Psoas muscle (tissue), 8 donors: ENCODE data around the gene HYPK. TPM values are rescaled to one million over a fixed set of nuclear protein-coding genes. Genes with fewer than 3 reads are reported as not detected.

ENCODE experiments used
- ATAC-seq, 4 donors: fragments of 200-7000 bp; cut with Tn5 transposase; one replicate each; pipeline ENCODE4 v1.9.1; 2020; ENCODE audit warnings: moderate library complexity in 3 of 4, mild to moderate bottlenecking in 2 of 4
- DNase-seq, 2 donors: peaks; one replicate each; pipeline ENCODE4 v3.0.0-alpha.2; 2020
- H3K27ac ChIP-seq: fragments of 200-600 bp; one replicate; pipeline ENCODE4 v1.8.0; 2022
- H3K27me3 ChIP-seq, 3 donors: fragments of 200-600 bp in 1 of 3; one replicate each; pipeline versions ENCODE4 v1.6.1 to v1.8.0; 2013 to 2022; ENCODE audit warnings: low read length in 2 of 3, mild to moderate bottlenecking in 2 of 3, moderate library complexity in 1 of 3; ENCODE audit not compliant: insufficient read depth in 3 of 3
- H3K36me3 ChIP-seq, 2 donors: fragments of 200-600 bp in 1 of 2; one replicate each; pipeline versions ENCODE4 v1.6.1 to v1.8.0; 2013 to 2022; ENCODE audit warnings: low read depth in 1 of 2, mild to moderate bottlenecking in 1 of 2, moderate library complexity in 1 of 2; ENCODE audit not compliant: insufficient read depth in 1 of 2
- H3K4me1 ChIP-seq: fragments of 200-600 bp; one replicate; pipeline ENCODE4 v1.8.0; 2022
- H3K4me3 ChIP-seq: fragments of 200-600 bp; one replicate; pipeline ENCODE4 v1.8.0; 2022; ENCODE audit warnings: mild to moderate bottlenecking
- H3K9me3 ChIP-seq: fragments of 200-600 bp; one replicate; pipeline ENCODE4 v1.8.0; 2022
- CTCF ChIP-seq: fragments of 200-600 bp; IDR thresholded peaks from one replicate; pipeline ENCODE4 v1.8.0; 2022; ENCODE audit warnings: antibody characterized with exemption
- WGBS, 3 donors: extraction: QIAGEN DNeasy Blood & Tissue Kit; methylation state at CpG; one replicate each; pipeline versions ENCODE4 v1.1.6 to v1.1.7; 2013; 5-methylcytosine and 5-hydroxymethylcytosine counted together
- intact Hi-C, 2 donors: fragments of 100-400 bp; cut with DNase I; formaldehyde crosslinking; loops; one replicate each; pipeline versions ENCODE4 v1.11.0 to v1.14.2; 2022
- polyA plus RNA-seq, 3 donors: library from polyadenylated mRNA; stranded (reverse); fragments of 200-250 nt; gene quantifications; one replicate each; pipeline ENCODE4 v1.2.3, GENCODE V29; 2013
- total RNA-seq, 4 donors: library from RNA; stranded (reverse); fragmentation: NEBNext Ultra II Directional in 2 of 4; extraction: Animal tissue kit (Norgen Biotek cat#: 25700) in 2 of 4; gene quantifications; one replicate each; pipeline versions ENCODE4 v1.2.1 to v1.2.4, GENCODE V29; 2021 to 2023
- donor health status: healthy with polysubstance abuse.
- donor health status: DM: no; HTN: no; CAD: no; lungs with moderate emphysema.
- donor health status: Bipolar disorder and iron deficiency.
- donor health status: healthy.
- donor health status: DM: yes; HTN: yes; CAD: no.
- donor health status: DM: no; HTN: no; CAD: no.
- donor health status: DM: no; HTN: no; CAD: no.
- donor health status: DM: yes; HTN: yes; CAD: no.

HYPK gene
- total and polyA plus RNA-seq, 7 donors, result 0.77 to 36.5 (median 19.1) TPM

GRCh38 chr15:43775411-43775965 is 24.9 kb upstream of the HYPK start:
- Histone ChIP-seq H3K36me3 (peaks cover 5 to 38% of the 10 kb centered on the region in 2 donors), H3K27ac (peak overlapping the region; percentile 74), H3K27me3 (no peaks in the 10 kb centered on the region), H3K9me3 (no peaks in the 10 kb centered on the region), H3K4me1 (peaks cover 4% of the 10 kb centered on the region), H3K4me3 (no peak overlapping the region)
- intact Hi-C loops, result no loop called here
- peak; percentile 33 to 66 for DNase-seq
- peak; percentile 50 to 67 (median 59) for ATAC-seq
- WGBS, 3 donors, result 95 to 100% (median 95%) methylated on average over 1 of the region's 1 CpG
- TF ChIP-seq CTCF, result peak; percentile 18

- intact Hi-C loops, result no loop called here
- TF ChIP-seq CTCF, result no peak
- Histone ChIP-seq H3K9me3 (no peaks in the 10 kb centered on the region), H3K36me3 (peaks cover 5 to 31% of the 10 kb centered on the region in 2 donors), H3K27ac (peak overlapping the region; percentile 74), H3K27me3 (no peaks in the 10 kb centered on the region), H3K4me1 (peaks cover 4% of the 10 kb centered on the region), H3K4me3 (peak overlapping the region; percentile 78)
- ATAC-seq (peak; percentile 6 to 28 (median 14)), DNase-seq (peak in 1 of 2 donors; percentile 18)
- 38 to 44% (median 44%) methylated on average over 35 of the region's 35 CpGs for WGBS, 3 donors
Measured at GRCh38 chr15:43776101-43776717, 24.2 kb upstream of the HYPK start.

DNA sequence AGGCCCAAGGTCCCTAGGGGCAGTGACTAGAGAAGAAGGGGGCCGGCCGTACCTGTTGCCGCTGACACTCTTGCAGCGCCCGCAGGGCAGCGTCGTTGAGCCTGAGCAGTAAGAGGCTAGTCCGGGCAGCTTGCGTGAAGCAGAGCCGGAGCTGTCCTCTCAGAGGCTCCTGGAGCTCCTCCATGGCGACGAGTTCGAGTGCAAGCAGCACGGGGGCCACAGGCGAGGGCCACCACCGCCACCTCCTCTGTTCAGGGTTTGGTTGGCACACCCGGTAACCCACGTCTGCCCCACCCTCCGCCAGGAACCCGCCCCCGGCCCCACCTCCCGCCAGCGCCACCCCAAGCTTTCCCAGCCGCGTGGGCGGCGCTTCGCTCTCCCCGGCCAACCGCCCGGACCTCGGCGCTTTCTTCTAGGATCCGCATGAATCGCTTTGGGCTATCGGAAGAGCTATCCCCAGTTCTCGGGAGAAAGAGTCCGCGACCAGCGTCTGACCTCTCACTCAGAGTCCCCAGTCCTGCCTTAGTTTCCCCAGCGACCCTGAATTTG is 23.6 kb upstream of the HYPK start, which contains the start of gene ELL3:
TSS of gene ELL3 (minus strand) at position 249 of the 549 bp plus-strand sequence. CDS start at position 184, 65 bp downstream.
- Histone ChIP-seq H3K9me3 (no peaks in the 10 kb centered on the region), H3K36me3 (peaks cover 5 to 25% of the 10 kb centered on the region in 2 donors), H3K27me3 (no peaks in the 10 kb centered on the region), H3K27ac (peak within 1 kb of the TSS; percentile 74), H3K4me3 (peak within 1 kb of the TSS; percentile 78), H3K4me1 (peaks cover 4% of the 10 kb centered on the region)
- DNase-seq, result peak; percentile 81 to 85
- TF ChIP-seq CTCF, result no peak
- intact Hi-C loops, result no loop called here
- 0 to 2% (median 2%) methylated on average over 39 to 41 of the region's 41 CpGs for WGBS, 3 donors
- ATAC-seq, result peak; percentile 73 to 87 (median 82)

GRCh38 chr15:43777267-43777914 is 23.0 kb upstream of the HYPK start:
- H3K27me3 ChIP-seq, result no peaks in the 10 kb centered on the region
- H3K4me3 ChIP-seq, result peak overlapping the region; percentile 78
- WGBS, 3 donors, result 2 to 3% (median 3%) methylated on average over 28 to 31 of the region's 31 CpGs
- ATAC-seq (peak; percentile 72 to 83 (median 78)), DNase-seq (peak; percentile 76 to 87)
- no peaks in the 10 kb centered on the region for H3K9me3 ChIP-seq
- TF ChIP-seq CTCF, result peak; percentile 64
- peaks cover 3 to 19% of the 10 kb centered on the region in 2 donors for H3K36me3 ChIP-seq
- H3K4me1 ChIP-seq, result peaks cover 4% of the 10 kb centered on the region
- peak overlapping the region; percentile 74 for H3K27ac ChIP-seq
- intact Hi-C loops, result no loop called here
